ENCODE data around the gene LAG3.
"Not testable (repeated sequence)": the region's sequence is repeated elsewhere in the genome, so short reads cannot be mapped to it uniquely, and the experiment has no call there.

Gene LAG3

GRCh38 chr12:6772331-6772695 is at the start of gene LAG3:
Gene LAG3 (plus strand): TSS chr12:6772520. CDS start chr12:6772853, 333 bp downstream.
- DNase-seq = no peak

GRCh38 chr12:6722863-6723262 is 49.5 kb upstream of the LAG3 start:
- DNase-seq = no peak

GRCh38 chr12:6723607-6724408 is 48.5 kb upstream of the LAG3 start, which contains the start of gene COPS7A:
Gene COPS7A (plus strand): TSS chr12:6724046. CDS start chr12:6724657, 611 bp downstream.
- peak; percentile 99 for DNase-seq

- no peak for DNase-seq
Observed at GRCh38 chr12:6724409-6724797, 47.9 kb upstream of the LAG3 start.

- DNase-seq = no peak
Observed at GRCh38 chr12:6725350-6725749, 47.0 kb upstream of the LAG3 start.

GRCh38 chr12:6729186-6729585 is 43.1 kb upstream of the LAG3 start:
- no peak for DNase-seq

- DNase-seq = no peak
Observed at GRCh38 chr12:6730169-6730568, 42.2 kb upstream of the LAG3 start.

- DNase-seq = no peak
Observed at GRCh38 chr12:6734506-6735387, 37.6 kb upstream of the LAG3 start.

- peak; percentile 62 for DNase-seq
Observed at GRCh38 chr12:6735448-6736191, 36.7 kb upstream of the LAG3 start.

- no peak for DNase-seq
Observed at GRCh38 chr12:6736754-6737153, 35.6 kb upstream of the LAG3 start.

GRCh38 chr12:6742080-6742479 is 30.2 kb upstream of the LAG3 start:
- not testable (repeated sequence) for DNase-seq

GRCh38 chr12:6742834-6743233 is 29.5 kb upstream of the LAG3 start:
- no peak for DNase-seq

- not testable (repeated sequence) for DNase-seq
Observed at GRCh38 chr12:6743300-6743699, 29.0 kb upstream of the LAG3 start.

- no peak for DNase-seq
Observed at GRCh38 chr12:6745741-6746525, 26.4 kb upstream of the LAG3 start.

GRCh38 chr12:6747216-6747615 is 25.1 kb upstream of the LAG3 start:
- DNase-seq = no peak

- no peak for DNase-seq
Observed at GRCh38 chr12:6748761-6749160, 23.6 kb upstream of the LAG3 start.

GRCh38 chr12:6750506-6750905 is 21.8 kb upstream of the LAG3 start:
- no peak for DNase-seq

- DNase-seq = no peak
Observed at GRCh38 chr12:6751767-6752166, 20.6 kb upstream of the LAG3 start.

GRCh38 chr12:6752167-6752920 is 20.0 kb upstream of the LAG3 start:
- peak; percentile 62 for DNase-seq

- peak; percentile 96 for DNase-seq
Observed at GRCh38 chr12:6752921-6753771, 19.2 kb upstream of the LAG3 start, which contains the start of gene MLF2. Gene MLF2 (minus strand): TSS chr12:6753141. CDS start chr12:6752334, 807 bp downstream.
